PFSK-1 (cell line): ENCODE measurements around the gene CELF4.

Experiments
- FOXP2 ChIP-seq: optimal IDR thresholded peaks from 2 replicates; pipeline ENCODE3; 2011; ENCODE audit warnings: borderline replicate concordance, control low read depth, inconsistent platforms; ENCODE audit not compliant: insufficient read depth; ENCODE audit errors: extremely low read length, extremely low read depth
- POLR2AphosphoS5 ChIP-seq: IDR thresholded peaks from 2 replicates; pipeline ENCODE4 v1.6.1; 2012; ENCODE audit warnings: low read depth, mild to moderate bottlenecking, control low read depth, low read length, moderate library complexity
- SIN3A ChIP-seq: IDR thresholded peaks from 2 replicates; pipeline ENCODE4 v1.6.1; 2012; ENCODE audit warnings: mild to moderate bottlenecking, low read length, moderate library complexity, borderline replicate concordance; ENCODE audit not compliant: insufficient read depth
- TAF1 ChIP-seq: IDR thresholded peaks from 2 replicates; pipeline ENCODE4 v1.6.1; 2012; ENCODE audit warnings: low read length, control low read depth, borderline replicate concordance; ENCODE audit not compliant: insufficient read depth
- TF ChIP-seq, protein P1 (sequence below), 2 experiments: IDR thresholded peaks; 2 replicates each; pipeline versions ENCODE4 v1.6.1 to v1.8.0; 2011 to 2012; ENCODE audit warnings: low read depth in 2 of 2, low read length in 2 of 2, control low read depth in 1 of 2, inconsistent platforms in 1 of 2, mild to moderate bottlenecking in 1 of 2, moderate library complexity in 1 of 2; ENCODE audit not compliant: insufficient read depth in 1 of 2

CELF4 gene

DNA sequence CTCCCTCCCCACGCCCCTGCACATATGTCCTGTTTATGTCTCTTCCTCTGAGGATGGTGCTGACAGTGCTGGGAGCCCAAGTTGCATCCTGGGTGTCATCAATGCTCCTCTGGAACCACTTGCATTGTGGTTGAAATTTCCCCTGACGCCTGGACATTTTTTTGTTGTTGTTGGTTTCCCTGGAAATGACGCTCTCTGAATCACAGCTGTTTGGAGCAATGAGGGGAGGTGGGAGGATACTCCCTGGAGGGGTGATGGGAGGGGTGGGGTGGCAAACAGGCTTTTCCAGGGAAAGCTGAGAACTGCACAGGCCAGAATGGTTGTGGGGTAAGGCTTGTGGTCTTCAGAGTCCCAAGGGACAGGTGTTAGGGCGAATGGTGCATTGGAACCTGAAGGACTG is 29.6 kb downstream of the CELF4 start:
- TF ChIP-seq, protein P1, sequence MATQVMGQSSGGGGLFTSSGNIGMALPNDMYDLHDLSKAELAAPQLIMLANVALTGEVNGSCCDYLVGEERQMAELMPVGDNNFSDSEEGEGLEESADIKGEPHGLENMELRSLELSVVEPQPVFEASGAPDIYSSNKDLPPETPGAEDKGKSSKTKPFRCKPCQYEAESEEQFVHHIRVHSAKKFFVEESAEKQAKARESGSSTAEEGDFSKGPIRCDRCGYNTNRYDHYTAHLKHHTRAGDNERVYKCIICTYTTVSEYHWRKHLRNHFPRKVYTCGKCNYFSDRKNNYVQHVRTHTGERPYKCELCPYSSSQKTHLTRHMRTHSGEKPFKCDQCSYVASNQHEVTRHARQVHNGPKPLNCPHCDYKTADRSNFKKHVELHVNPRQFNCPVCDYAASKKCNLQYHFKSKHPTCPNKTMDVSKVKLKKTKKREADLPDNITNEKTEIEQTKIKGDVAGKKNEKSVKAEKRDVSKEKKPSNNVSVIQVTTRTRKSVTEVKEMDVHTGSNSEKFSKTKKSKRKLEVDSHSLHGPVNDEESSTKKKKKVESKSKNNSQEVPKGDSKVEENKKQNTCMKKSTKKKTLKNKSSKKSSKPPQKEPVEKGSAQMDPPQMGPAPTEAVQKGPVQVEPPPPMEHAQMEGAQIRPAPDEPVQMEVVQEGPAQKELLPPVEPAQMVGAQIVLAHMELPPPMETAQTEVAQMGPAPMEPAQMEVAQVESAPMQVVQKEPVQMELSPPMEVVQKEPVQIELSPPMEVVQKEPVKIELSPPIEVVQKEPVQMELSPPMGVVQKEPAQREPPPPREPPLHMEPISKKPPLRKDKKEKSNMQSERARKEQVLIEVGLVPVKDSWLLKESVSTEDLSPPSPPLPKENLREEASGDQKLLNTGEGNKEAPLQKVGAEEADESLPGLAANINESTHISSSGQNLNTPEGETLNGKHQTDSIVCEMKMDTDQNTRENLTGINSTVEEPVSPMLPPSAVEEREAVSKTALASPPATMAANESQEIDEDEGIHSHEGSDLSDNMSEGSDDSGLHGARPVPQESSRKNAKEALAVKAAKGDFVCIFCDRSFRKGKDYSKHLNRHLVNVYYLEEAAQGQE (IDR thresholded peaks at IDR 0.05; ENCODE audit: insufficient read depth in 1 of 2, low read depth in 2 of 2, low read length in 2 of 2), result no peak
- TF ChIP-seq FOXP2 (no peak), SIN3A (no peak), POLR2AphosphoS5 (no peak), TAF1 (no peak)

DNA sequence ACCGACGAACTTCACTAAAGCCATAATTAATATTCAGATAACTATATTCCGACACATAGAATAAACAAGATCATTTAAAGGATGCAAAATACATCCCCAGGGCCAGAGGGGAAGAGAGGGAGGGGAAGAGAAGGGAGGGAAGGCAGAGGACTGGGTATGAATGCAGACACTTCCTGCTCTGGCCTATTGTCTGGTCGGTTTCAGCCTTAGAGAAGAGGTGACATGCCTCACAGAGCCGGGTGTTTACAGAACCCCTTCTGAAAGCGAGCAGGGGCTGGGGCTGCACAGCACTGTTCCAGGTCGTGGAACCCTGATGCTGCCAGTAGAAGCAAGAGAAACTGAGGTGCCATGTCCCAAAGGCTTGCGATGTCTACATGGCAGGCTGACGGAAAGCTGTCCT is 31.0 kb downstream of the CELF4 start:
- TF ChIP-seq FOXP2 (no peak), POLR2AphosphoS5 (no peak), TAF1 (no peak), SIN3A (no peak)
- TF ChIP-seq, protein P1 (IDR thresholded peaks at IDR 0.05; ENCODE audit: insufficient read depth in 1 of 2, low read depth in 2 of 2, low read length in 2 of 2), result no peak

DNA sequence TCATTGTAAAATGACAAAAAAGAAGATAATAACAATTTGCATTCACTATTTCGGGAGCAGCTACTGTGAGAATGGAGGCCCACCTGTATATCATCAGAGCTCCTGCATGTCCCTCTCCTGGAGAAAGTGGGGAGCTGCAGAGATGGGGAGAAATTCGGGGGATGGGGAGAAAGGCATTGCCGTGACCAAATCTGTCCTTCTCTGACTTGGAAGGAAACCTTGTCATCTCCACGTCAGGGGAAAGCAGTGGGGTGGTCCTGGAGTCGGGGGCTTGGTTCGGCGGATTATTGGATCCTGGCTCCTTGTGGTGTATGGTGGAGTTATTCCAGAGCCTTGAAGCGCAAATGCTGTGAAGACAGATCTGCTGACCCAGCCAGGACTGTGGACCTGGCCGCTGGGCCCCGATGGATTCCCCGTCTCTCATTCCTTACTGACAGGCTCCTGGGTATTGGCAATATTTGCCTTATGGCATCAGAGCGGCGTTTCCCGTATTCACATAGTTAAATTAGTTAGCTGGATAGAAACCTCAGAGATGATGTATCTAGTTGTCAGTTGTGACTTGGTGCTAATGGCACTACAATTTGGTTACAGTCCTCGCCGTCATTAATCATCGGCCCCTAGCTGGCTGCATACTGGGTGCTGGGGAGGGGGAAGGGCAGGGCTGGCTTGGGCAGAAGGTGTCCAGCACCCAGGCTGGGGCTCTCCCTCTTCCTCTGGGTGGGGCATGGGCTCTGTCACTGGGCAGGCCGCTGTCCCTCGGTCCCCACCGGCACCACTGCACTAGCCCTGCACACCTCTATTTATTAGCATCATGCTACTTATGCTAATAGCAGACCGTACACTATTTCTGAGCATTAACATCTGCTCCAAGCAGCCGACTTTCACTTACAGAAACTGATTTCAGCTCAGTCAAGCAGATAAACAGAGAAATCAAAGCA is 31.7 kb downstream of the CELF4 start:
- TF ChIP-seq, protein P1 (IDR thresholded peaks at IDR 0.05; ENCODE audit: insufficient read depth in 1 of 2, low read depth in 2 of 2, low read length in 2 of 2), result no peak
- TF ChIP-seq TAF1 (no peak), FOXP2 (no peak), SIN3A (no peak), POLR2AphosphoS5 (no peak)

DNA sequence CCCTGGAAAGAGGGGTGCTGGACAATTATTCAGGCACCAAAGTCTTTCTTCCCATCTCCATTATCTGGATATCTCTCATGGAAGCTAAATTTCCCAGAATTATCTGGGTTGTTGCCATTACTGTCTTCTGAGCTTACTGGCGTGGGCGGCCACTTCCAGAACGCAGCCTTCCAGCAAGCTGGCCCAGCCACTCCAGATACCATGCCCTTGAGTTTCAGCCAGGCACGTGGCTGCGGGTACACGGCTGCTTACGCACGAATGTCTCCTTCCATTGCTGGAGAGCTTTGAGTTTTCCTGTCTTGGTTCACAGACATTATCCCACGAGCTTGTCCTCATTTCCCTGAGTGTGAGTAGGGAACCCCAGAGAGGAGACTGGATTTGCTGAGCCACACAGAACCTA is 32.7 kb downstream of the CELF4 start:
- TF ChIP-seq, protein P1 (IDR thresholded peaks at IDR 0.05; ENCODE audit: insufficient read depth in 1 of 2, low read depth in 2 of 2, low read length in 2 of 2), result no peak
- TF ChIP-seq TAF1, result no peak
- no peak for TF ChIP-seq POLR2AphosphoS5
- no peak for TF ChIP-seq FOXP2
- no peak for TF ChIP-seq SIN3A
